HUES48 (cell line): Measurements from ENCODE around the gene RACGAP1.

ENCODE experiments used
- H3K27ac ChIP-seq: one replicate; pipeline ENCODE4 v1.7.0; 2013; ENCODE audit warnings: low read depth, low read length, inconsistent platforms
- H3K27me3 ChIP-seq: 2 replicates; pipeline ENCODE4 v1.6.1; 2013; ENCODE audit warnings: mild to moderate bottlenecking, low read length; ENCODE audit not compliant: control insufficient read depth, insufficient read depth
- H3K36me3 ChIP-seq: 2 replicates; pipeline ENCODE4 v1.6.1; 2013; ENCODE audit warnings: low read length; ENCODE audit not compliant: control insufficient read depth, insufficient read depth
- H3K4me1 ChIP-seq: 2 replicates; pipeline ENCODE4 v1.6.1; 2013; ENCODE audit warnings: mild to moderate bottlenecking, low read length; ENCODE audit not compliant: control insufficient read depth, insufficient read depth
- H3K4me3 ChIP-seq: 2 replicates; pipeline ENCODE4 v1.5.1; 2013; ENCODE audit warnings: mild to moderate bottlenecking, low read depth, low read length
- H3K9ac ChIP-seq: 2 replicates; pipeline ENCODE4 v1.6.1; 2013; ENCODE audit warnings: mild to moderate bottlenecking, low read depth, low read length, moderate library complexity
- H3K9me3 ChIP-seq: 2 replicates; pipeline ENCODE4 v1.6.1; 2013; ENCODE audit warnings: low read length; ENCODE audit not compliant: control insufficient read depth, insufficient read depth

RACGAP1 gene

DNA sequence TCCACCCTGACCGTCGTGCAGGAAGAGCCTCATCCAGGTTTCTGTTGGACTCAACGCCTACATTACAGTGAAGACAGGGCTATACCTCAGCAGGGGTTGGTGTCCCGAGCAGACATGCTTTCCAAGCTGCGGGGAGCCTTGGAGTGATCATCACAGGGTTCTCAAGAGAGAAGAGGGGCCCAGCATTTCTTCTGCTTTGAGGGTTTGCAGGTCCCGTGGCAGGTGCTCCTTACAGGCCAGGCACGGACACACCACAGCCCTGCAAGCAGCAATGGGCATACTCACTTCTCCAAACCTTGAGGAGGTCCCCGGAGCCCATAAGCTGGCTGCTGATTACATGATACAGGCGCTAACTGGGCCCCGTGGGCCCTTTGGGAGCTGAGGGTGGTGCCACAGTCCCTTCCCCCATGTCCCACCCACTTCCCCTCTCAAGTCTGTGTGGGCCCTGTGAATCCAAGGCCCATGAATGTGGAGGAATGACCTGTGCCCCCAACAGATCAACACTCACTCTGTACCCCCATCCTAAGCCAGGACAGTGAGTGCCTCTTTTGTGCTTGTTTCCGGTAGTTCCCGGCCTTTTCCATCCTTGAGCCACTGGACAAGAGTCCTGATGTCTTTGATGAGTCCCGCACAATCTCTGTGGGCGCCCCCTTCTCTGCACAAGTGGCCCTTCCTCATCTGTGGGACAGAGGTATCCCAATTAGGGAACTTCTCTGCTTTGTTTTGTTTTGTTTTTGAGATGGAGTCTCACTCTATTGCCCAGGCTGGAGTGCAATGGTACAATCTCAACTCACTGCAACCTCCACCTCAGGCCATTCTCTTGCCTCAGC lies 73.7 kb downstream of the RACGAP1 start:
- Histone ChIP-seq H3K27me3 (peaks cover 25% of the 10 kb centered on the region), H3K4me3 (no peak overlapping the region)

DNA sequence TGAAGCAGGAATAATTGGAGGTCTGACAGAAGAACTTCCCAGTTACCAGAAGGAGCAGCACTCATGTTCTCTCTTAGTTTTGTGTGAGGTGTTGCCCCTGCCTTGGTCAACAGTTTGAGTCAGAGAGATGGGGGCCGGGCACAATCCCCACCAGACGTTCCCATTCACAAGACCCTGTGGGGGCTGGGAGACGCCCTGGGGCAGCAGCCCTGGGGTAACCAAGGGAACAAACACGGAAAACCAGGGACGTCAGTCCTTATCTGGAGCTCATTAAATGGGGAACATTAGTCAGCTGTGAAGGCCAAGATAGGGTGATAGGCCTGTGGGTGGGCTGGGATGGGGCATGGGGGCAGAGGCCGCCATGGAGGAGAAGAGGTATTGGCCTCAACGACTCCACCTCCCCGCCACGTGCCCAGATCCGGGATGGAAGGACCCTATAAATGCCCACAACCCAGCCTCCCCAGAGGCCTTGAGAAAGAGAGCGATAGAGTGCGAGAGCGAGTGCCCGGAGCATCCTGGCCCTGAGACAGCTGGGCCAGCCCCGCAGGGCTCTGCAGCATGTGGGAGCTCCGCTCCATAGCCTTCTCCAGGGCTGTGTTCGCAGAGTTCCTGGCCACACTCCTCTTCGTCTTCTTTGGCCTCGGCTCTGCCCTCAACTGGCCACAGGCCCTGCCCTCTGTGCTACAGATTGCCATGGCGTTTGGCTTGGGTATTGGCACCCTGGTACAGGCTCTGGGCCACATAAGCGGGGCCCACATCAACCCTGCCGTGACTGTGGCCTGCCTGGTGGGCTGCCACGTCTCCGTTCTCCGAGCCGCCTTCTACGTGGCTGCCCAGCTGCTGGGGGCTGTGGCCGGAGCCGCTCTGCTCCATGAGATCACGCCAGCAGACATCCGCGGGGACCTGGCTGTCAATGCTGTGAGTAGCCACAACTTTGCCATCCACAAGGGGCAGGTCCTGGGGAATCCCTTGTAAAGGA lies 74.7 kb downstream of the RACGAP1 start, which contains the start of gene AQP2:
AQP2 (plus strand) TSS at position 465 of the 979 bp plus-strand sequence; CDS start at position 559, 94 bp downstream.
- Histone ChIP-seq H3K36me3 (no peaks in the 10 kb centered on the region), H3K27me3 (peaks cover 14% of the 10 kb centered on the region), H3K27ac (no peak within 1 kb of the TSS), H3K9ac (no peak within 1 kb of the TSS), H3K4me1 (peaks cover 16% of the 10 kb centered on the region), H3K9me3 (no peaks in the 10 kb centered on the region), H3K4me3 (no peak within 1 kb of the TSS)

More for the DNA sequence above, 73.7 kb downstream of the RACGAP1 start:
- Histone ChIP-seq H3K9me3 (no peaks in the 10 kb centered on the region), H3K27ac (no peak overlapping the region), H3K9ac (no peak overlapping the region), H3K36me3 (no peaks in the 10 kb centered on the region), H3K4me1 (peaks cover 9% of the 10 kb centered on the region)

DNA sequence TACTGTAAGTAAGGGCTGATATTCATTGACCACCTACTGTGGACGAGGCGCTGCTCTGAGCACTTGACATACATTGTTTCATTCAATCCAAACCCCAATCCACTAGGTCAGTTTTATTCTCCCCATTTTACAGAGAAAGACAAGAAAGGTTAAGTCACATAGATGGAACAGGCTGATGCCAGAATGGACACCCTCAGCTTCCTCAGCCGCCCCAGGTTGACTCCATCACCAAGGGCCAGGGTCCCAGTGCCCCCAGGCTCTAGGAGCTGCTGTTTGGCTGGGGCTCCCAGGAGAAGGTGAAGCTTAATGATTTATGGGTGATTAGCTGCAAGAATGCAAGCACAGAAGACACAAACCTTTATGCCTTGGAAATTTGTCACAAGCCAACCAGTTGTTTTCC lies 75.4 kb downstream of the RACGAP1 start:
- Histone ChIP-seq H3K9me3 (no peaks in the 10 kb centered on the region), H3K27ac (no peak overlapping the region), H3K4me3 (no peak overlapping the region), H3K9ac (no peak overlapping the region), H3K27me3 (peaks cover 7% of the 10 kb centered on the region), H3K36me3 (no peaks in the 10 kb centered on the region), H3K4me1 (peaks cover 21% of the 10 kb centered on the region)

DNA sequence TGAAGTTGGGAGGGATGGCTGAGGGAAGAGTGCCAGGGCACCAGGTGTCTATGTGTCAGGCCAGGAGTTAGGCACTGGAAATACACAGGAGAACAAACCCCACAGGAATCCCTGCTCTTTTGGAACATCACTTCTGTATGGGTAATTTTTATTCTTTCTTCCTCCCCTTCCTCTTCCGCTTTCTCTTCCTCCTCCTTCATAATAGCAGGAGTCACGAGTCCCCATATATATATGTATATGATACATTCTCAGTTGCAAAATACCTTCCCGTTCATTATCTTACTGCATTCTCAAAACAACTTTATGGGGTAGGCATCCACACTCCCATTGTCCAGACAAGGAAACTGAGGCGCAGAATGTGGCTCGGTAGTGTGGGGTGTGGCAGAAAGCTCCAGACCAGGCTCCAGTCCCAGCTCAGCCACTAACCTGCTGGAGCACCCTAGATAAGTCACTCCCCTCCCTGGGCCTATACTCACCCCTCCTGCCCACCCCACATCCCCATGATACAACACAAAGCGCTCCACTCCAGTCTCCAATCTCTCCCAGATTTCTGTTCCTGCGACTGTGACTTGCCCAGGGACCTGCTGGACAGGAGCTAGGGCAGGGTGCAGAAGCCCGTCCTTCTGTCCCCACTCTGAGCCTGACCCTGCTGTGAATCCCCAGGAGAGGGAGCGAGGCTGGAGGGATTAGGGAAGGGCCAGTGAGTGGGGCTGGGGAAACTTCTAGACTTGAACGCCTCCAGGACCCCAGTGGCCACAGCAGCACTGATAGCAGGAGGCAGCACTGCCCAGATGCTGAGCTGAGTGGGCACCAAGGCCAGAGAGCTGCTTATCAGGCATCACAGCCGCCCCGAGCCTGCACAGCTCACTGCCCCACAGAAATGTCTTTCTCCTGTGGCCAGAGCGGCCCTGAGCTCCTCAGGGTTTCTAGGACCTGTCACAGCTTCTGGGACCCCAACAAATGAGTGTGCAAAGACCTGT lies 76.1 kb downstream of the RACGAP1 start:
- H3K27ac ChIP-seq: no peak overlapping the region
- H3K4me1 ChIP-seq: peaks cover 21% of the 10 kb centered on the region
- no peaks in the 10 kb centered on the region for H3K36me3 ChIP-seq
- H3K9me3 ChIP-seq: no peaks in the 10 kb centered on the region
- H3K9ac ChIP-seq: no peak overlapping the region
- 0 out of 2 replicates have a peak, but pooled peaks cover under 1% of the 10 kb centered on the region for H3K27me3 ChIP-seq
- no peak overlapping the region for H3K4me3 ChIP-seq

DNA sequence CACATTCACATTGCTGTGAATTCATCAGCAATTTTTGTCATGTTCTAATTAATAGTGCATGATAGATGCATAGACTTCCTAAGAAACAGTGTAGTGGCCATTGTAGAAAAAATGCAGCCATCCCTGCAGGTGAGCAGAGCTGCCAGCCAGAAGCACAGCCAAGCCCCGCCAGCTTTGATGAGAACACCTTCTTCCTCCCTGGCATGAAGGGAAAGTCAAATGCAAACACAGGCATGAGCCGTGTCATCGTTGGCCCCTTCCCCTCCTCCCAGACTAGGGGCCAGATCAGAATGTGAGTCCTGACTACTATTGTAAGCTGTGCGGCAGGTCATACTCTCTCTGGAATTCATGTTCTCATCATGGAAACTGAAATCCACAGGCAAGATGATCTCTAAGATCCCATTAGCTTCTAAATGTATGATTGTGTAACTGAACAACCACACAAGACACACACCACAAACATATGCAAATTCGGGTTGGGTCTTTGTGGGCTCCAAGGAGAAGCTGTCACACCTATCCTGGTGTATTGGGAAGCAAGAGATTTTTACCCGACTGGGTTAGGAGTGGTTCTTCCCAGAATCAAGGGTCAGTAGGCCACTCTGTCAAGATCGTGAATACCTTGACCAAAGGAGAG lies 77.6 kb downstream of the RACGAP1 start:
- no peaks in the 10 kb centered on the region for H3K27me3 ChIP-seq
- no peak overlapping the region for H3K9ac ChIP-seq
- no peaks in the 10 kb centered on the region for H3K36me3 ChIP-seq
- H3K9me3 ChIP-seq: no peaks in the 10 kb centered on the region
- no peak overlapping the region for H3K27ac ChIP-seq
- no peak overlapping the region for H3K4me3 ChIP-seq
- peaks cover 25% of the 10 kb centered on the region for H3K4me1 ChIP-seq

DNA sequence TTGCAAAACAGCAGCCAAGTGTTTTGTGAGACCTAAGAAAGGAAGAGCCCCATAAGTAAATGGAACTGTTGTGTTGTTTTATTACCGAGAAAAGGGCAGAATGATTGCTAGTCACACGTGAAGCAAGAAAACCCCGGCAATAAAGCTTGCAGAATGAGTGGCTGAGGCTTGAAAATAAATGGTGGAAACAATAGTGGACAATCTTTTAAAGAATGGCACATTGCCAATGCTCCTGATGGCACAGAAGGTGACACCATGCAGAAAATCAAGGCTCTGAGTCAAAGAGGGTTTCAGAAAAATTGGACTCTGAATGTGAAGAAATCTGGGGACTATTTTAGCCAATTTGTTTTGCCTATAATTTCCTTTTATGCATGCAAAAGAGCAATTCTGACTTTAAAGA lies 78.8 kb downstream of the RACGAP1 start:
- H3K27me3 ChIP-seq: no peaks in the 10 kb centered on the region
- no peak overlapping the region for H3K4me3 ChIP-seq
- H3K4me1 ChIP-seq: peaks cover 32% of the 10 kb centered on the region
- H3K36me3 ChIP-seq: no peaks in the 10 kb centered on the region
- H3K27ac ChIP-seq: no peak overlapping the region
- no peaks in the 10 kb centered on the region for H3K9me3 ChIP-seq
- H3K9ac ChIP-seq: no peak overlapping the region

DNA sequence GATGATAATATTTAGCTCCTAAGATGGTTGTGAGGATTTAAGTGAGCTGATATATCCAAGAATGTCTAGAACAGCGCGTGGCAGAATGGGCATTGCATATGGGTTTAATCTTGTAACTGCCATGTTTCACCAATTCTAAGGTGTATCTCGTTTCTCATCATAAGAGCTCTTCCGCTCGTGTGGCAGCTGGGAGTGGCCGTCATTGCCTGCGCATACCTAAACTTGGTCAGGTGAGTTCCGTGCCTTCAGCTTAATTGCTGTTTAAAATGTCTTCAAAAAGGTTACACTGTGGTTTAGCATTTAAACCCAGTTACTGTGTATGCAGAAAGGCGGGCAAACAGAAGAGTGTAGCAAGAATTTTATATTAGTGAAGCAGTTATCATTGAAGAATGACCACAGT lies 79.2 kb downstream of the RACGAP1 start:
- Histone ChIP-seq H3K9me3 (no peaks in the 10 kb centered on the region), H3K9ac (no peak overlapping the region), H3K36me3 (no peaks in the 10 kb centered on the region), H3K27me3 (no peaks in the 10 kb centered on the region), H3K4me1 (peaks cover 32% of the 10 kb centered on the region), H3K4me3 (peak overlapping the region; percentile 17; the same call in 1 of the 2 replicates), H3K27ac (peak overlapping the region; percentile 73)

DNA sequence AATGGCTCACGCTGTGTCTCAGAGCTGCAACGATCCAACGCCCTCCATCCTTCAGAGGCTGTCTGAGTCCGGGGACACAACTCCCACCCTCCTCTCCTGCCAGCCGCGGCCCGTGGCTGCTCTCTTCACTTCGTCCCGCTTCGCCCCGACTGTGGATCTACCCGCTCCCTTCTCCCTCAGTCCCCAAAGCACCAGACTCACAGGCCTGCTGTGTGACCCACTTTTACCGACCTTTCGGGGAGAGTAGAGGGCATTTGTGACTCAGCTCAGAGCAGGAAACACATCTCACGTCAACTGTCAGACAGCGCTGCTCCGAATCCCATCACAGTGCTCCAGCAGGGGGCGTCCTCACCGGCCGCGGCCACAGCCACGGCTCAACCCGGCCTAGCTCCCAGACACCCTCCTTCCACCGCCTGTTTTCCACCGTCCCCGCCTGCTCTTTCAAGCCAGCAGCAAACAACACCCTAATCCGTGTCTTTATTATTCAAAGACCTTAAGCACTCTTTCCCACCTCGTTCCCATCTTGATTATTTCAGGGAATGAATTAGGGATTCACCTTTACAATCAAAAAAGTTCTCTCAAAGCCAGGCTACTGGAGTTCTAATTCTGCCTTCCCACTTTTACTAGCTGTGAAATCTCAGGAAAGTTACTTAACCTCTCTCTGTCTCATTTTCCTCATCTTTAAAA lies 79.8 kb downstream of the RACGAP1 start:
- no peaks in the 10 kb centered on the region for H3K36me3 ChIP-seq
- H3K9ac ChIP-seq: no peak overlapping the region
- H3K9me3 ChIP-seq: no peaks in the 10 kb centered on the region
- H3K27me3 ChIP-seq: no peaks in the 10 kb centered on the region
- peaks cover 32% of the 10 kb centered on the region for H3K4me1 ChIP-seq
- peak overlapping the region; percentile 17 for H3K4me3 ChIP-seq
- H3K27ac ChIP-seq: peak overlapping the region; percentile 73

DNA sequence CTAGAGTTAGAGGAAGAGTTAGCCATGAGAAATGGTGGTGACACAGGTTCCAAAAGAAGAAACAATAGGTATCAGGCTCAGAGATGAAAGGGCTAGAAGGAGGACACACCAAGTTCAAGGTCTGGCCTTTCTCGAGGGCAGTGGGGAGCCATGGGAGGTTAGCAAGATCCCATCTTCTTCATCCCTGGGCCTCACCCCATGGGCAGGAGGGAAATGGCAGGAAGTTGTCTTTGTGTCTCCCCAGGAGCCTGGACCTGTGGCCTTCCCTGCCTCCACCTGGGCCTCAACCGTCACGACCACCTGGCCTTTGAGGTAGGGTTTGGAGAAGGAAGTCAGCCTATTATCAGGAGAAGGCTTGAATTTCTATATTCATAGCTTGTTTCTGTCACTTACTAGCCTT lies 80.6 kb downstream of the RACGAP1 start:
- Histone ChIP-seq H3K4me3 (no peak overlapping the region), H3K36me3 (no peaks in the 10 kb centered on the region), H3K9ac (no peak overlapping the region), H3K27me3 (no peaks in the 10 kb centered on the region), H3K9me3 (no peaks in the 10 kb centered on the region), H3K27ac (no peak overlapping the region), H3K4me1 (peaks cover 32% of the 10 kb centered on the region)
